WTC11 (cell line): Measurements from ENCODE around the gene SOD2. TPM values are rescaled to one million over a fixed set of nuclear protein-coding genes. Genes with fewer than 3 reads are reported as not detected.

ENCODE experiments used
- ATAC-seq: fragments of 200-7000 bp; cut with Tn5 transposase; 2 replicates; pipeline ENCODE4 v1.10.0; 2021; ENCODE audit warnings: mild to moderate bottlenecking, moderate library complexity
- CTCF ChIA-PET: fragments of 300-600 bp; sonication (Branson Sonifier 250); formaldehyde crosslinking; loops from one replicate; lab custom pipeline; 2021; ENCODE audit warnings: antibody characterized with exemption; lab: Charles Lee
- POLR2A ChIA-PET: fragments of 350-600 bp; sonication (Branson Sonifier 250); formaldehyde crosslinking; loops from one replicate; lab custom pipeline; 2021; ENCODE audit warnings: antibody characterized with exemption; lab: Charles Lee
- DNase-seq: peaks from one replicate; pipeline ENCODE4 v3.0.0; 2021; ENCODE audit warnings: low spot score
- H3K27ac Mint-ChIP-seq: 2 replicates; pipeline ENCODE4 v1.8.0; 2021; ENCODE audit warnings: mixed read lengths
- H3K27me3 Mint-ChIP-seq: 2 replicates; pipeline ENCODE4 v1.8.0; 2021; ENCODE audit warnings: low read depth, mild to moderate bottlenecking, moderate library complexity, mixed read lengths
- H3K36me3 Mint-ChIP-seq: 2 replicates; pipeline ENCODE4 v1.8.0; 2021; ENCODE audit warnings: mixed read lengths
- H3K4me1 Mint-ChIP-seq: 2 replicates; pipeline ENCODE4 v1.8.0; 2022; ENCODE audit warnings: mixed read lengths
- H3K4me3 Mint-ChIP-seq: 2 replicates; pipeline ENCODE4 v1.8.0; 2021; ENCODE audit warnings: mild to moderate bottlenecking, moderate library complexity, mixed read lengths
- H3K9me3 Mint-ChIP-seq: 2 replicates; pipeline ENCODE4 v1.8.0; 2021; ENCODE audit warnings: mixed read lengths
- ATF2 ChIP-seq: sonication (generic); formaldehyde crosslinking; IDR thresholded peaks from 2 replicates; pipeline ENCODE4 v1.8.1; 2022; ENCODE audit warnings: low read depth, missing genetic modification reagents, borderline replicate concordance
- ESRRA ChIP-seq: sonication (generic); formaldehyde crosslinking; IDR thresholded peaks from 2 replicates; pipeline ENCODE4 v1.8.1; 2022; ENCODE audit warnings: mild to moderate bottlenecking, missing genetic modification reagents, borderline replicate concordance
- HMGA2 ChIP-seq: fragments of 250-450 bp; sonication (Bioruptor Pico); IDR thresholded peaks from 2 replicates; pipeline ENCODE4 v1.4.0; 2021; ENCODE audit warnings: mild to moderate bottlenecking, moderate library complexity
- IRF2 ChIP-seq: sonication (generic); formaldehyde crosslinking; IDR thresholded peaks from 2 replicates; pipeline ENCODE4 v1.8.0; 2022; ENCODE audit warnings: low read depth, missing genetic modification reagents, borderline replicate concordance
- JUN ChIP-seq: sonication (generic); formaldehyde crosslinking; IDR thresholded peaks from 2 replicates; pipeline ENCODE4 v1.8.0; 2023; ENCODE audit warnings: mild to moderate bottlenecking, missing genetic modification reagents
- NFATC4 ChIP-seq: fragments of 250-450 bp; sonication (Bioruptor Pico); IDR thresholded peaks from 2 replicates; pipeline ENCODE4 v1.9.0; 2021; ENCODE audit warnings: mild to moderate bottlenecking
- NFE2L1 ChIP-seq: sonication (generic); formaldehyde crosslinking; IDR thresholded peaks from 2 replicates; pipeline ENCODE4 v1.8.1; 2023; ENCODE audit warnings: missing genetic modification reagents
- NFYB ChIP-seq: sonication (generic); formaldehyde crosslinking; conservative IDR thresholded peaks from 2 replicates; pipeline ENCODE4 v1.8.0; 2022; ENCODE audit warnings: low read depth, missing genetic modification reagents
- NR3C1 ChIP-seq: sonication (generic); formaldehyde crosslinking; conservative IDR thresholded peaks from 2 replicates; pipeline ENCODE4 v1.8.1; 2023; ENCODE audit warnings: low read depth, mild to moderate bottlenecking, missing genetic modification reagents
- TEAD1 ChIP-seq: sonication (generic); formaldehyde crosslinking; IDR thresholded peaks from 2 replicates; pipeline ENCODE4 v1.8.0; 2022; ENCODE audit warnings: mild to moderate bottlenecking, missing genetic modification reagents
- ZBTB21 ChIP-seq: sonication (generic); formaldehyde crosslinking; IDR thresholded peaks from 2 replicates; pipeline ENCODE4 v1.8.1; 2023; ENCODE audit warnings: mild to moderate bottlenecking, missing genetic modification reagents, borderline replicate concordance
- ZNF138 ChIP-seq: sonication (generic); formaldehyde crosslinking; conservative IDR thresholded peaks from 2 replicates; pipeline ENCODE4 v1.8.1; 2022; ENCODE audit warnings: mild to moderate bottlenecking, moderate library complexity, missing genetic modification reagents
- ZNF232 ChIP-seq: sonication (generic); formaldehyde crosslinking; IDR thresholded peaks from 2 replicates; pipeline ENCODE4 v1.8.0; 2022; ENCODE audit warnings: mild to moderate bottlenecking, missing genetic modification reagents
- total RNA-seq: library from RNA; stranded (reverse); gene quantifications from 3 replicates; pipeline ENCODE4 v1.2.3, GENCODE V29; 2021
- TF ChIP-seq, protein P1 (sequence below): sonication (generic); formaldehyde crosslinking; IDR thresholded peaks from 2 replicates; pipeline ENCODE4 v1.8.1; 2022; ENCODE audit warnings: mild to moderate bottlenecking, missing genetic modification reagents, moderate library complexity, borderline replicate concordance
- TF ChIP-seq, protein P2 (sequence below): sonication (generic); formaldehyde crosslinking; IDR thresholded peaks from 2 replicates; pipeline ENCODE4 v1.8.1; 2023; ENCODE audit warnings: mild to moderate bottlenecking, missing genetic modification reagents
- TF ChIP-seq, protein P3 (sequence below): fragments of 250-450 bp; sonication (Bioruptor Pico); conservative IDR thresholded peaks from 2 replicates; pipeline ENCODE4 v1.9.0; 2021; ENCODE audit warnings: mild to moderate bottlenecking
- TF ChIP-seq, protein P4 (sequence below): sonication (generic); formaldehyde crosslinking; conservative IDR thresholded peaks from 2 replicates; pipeline ENCODE4 v1.8.1; 2023; ENCODE audit warnings: mild to moderate bottlenecking, low read depth, missing genetic modification reagents, moderate library complexity
- TF ChIP-seq, protein P5 (sequence below): fragments of 250-450 bp; sonication (Bioruptor Pico); IDR thresholded peaks from 2 replicates; pipeline ENCODE4 v1.9.0; 2021; ENCODE audit warnings: moderate library complexity, mild to moderate bottlenecking, inconsistent platforms, borderline replicate concordance

The SOD2 gene
- total RNA-seq, 1 experiment from 2014 or later, result 82.6 TPM

GRCh38 chr6:159679091-159680077 lies 13.7 kb downstream of the SOD2 start (continued):
- TF ChIP-seq, protein P1, sequence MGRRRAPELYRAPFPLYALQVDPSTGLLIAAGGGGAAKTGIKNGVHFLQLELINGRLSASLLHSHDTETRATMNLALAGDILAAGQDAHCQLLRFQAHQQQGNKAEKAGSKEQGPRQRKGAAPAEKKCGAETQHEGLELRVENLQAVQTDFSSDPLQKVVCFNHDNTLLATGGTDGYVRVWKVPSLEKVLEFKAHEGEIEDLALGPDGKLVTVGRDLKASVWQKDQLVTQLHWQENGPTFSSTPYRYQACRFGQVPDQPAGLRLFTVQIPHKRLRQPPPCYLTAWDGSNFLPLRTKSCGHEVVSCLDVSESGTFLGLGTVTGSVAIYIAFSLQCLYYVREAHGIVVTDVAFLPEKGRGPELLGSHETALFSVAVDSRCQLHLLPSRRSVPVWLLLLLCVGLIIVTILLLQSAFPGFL, result no peak
- TF ChIP-seq, protein P2, sequence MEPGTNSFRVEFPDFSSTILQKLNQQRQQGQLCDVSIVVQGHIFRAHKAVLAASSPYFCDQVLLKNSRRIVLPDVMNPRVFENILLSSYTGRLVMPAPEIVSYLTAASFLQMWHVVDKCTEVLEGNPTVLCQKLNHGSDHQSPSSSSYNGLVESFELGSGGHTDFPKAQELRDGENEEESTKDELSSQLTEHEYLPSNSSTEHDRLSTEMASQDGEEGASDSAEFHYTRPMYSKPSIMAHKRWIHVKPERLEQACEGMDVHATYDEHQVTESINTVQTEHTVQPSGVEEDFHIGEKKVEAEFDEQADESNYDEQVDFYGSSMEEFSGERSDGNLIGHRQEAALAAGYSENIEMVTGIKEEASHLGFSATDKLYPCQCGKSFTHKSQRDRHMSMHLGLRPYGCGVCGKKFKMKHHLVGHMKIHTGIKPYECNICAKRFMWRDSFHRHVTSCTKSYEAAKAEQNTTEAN (CRISPR knock-in tag), result no peak
- TF ChIP-seq NR3C1 (CRISPR knock-in tag), result no peak

GRCh38 chr6:159678574-159678973 lies 14.5 kb downstream of the SOD2 start:
- H3K4me1 Mint-ChIP-seq, result no peaks in the 10 kb centered on the region
- POLR2A ChIA-PET, result no interaction called here
- no peaks in the 10 kb centered on the region for H3K27me3 Mint-ChIP-seq
- no peak overlapping the region for H3K4me3 Mint-ChIP-seq
- CTCF ChIA-PET, result no interaction called here
- TF ChIP-seq ESRRA (CRISPR knock-in tag), result no peak
- TF ChIP-seq NFATC4, result no peak
- TF ChIP-seq IRF2 (CRISPR knock-in tag), result no peak
- TF ChIP-seq, protein P3, sequence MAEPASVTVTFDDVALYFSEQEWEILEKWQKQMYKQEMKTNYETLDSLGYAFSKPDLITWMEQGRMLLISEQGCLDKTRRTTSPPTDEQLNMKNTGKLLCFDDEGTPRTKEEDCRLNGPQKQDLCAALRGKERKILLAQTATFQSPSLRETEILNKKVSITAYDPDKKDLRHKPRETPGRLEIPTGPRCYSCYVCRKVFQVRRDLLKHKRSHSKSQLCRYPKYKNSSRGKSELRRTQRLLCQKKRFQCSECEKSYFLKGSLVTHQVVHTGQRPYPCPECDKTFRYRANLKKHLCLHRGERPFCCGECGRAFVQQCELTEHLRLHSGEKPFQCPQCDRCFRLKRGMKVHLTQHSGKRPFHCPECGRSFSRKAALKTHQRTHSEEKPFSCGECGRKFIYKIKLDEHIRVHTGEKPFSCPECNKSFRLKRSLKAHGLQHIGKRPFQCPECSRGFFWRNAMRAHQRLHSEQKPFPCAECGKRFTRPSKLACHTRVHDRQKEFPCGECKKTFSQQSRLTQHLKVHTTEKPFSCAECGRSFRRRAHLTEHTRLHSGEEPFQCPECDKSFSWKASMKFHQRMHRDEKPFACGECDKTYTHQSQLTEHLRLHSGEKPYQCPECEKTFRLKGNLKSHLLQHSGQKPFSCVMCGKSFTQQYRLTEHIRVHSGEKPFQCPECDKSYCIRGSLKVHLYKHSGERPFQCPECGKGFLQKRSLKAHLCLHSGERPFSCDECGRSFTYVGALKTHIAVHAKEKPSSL (CRISPR knock-in tag), result no peak
- TF ChIP-seq, all 79 proteins: peak for 0
- DNase-seq (no peak), ATAC-seq (no peak)
- H3K27ac Mint-ChIP-seq, result no peak overlapping the region
- peaks cover 28% of the 10 kb centered on the region for H3K36me3 Mint-ChIP-seq
- H3K9me3 Mint-ChIP-seq, result peaks cover 4% of the 10 kb centered on the region; the same call in 1 of the 2 replicates

GRCh38 chr6:159677506-159678165 lies 15.4 kb downstream of the SOD2 start:
- Mint-ChIP-seq H3K9me3 (peaks cover 9% of the 10 kb centered on the region; the same call in 1 of the 2 replicates), H3K4me1 (no peaks in the 10 kb centered on the region), H3K4me3 (no peak overlapping the region), H3K27ac (no peak overlapping the region), H3K36me3 (peaks cover 29% of the 10 kb centered on the region), H3K27me3 (no peaks in the 10 kb centered on the region)
- POLR2A ChIA-PET, result no interaction called here
- DNase-seq, result no peak
- no peak for ATAC-seq
- CTCF ChIA-PET, result no interaction called here
- TF ChIP-seq ZNF232 (CRISPR knock-in tag), result no peak
- no peak for TF ChIP-seq ZBTB21 (CRISPR knock-in tag)
- no peak for TF ChIP-seq TEAD1 (CRISPR knock-in tag)
- no peak for TF ChIP-seq NFYB (CRISPR knock-in tag)
- TF ChIP-seq ZNF138, result no peak
- TF ChIP-seq NFE2L1 (CRISPR knock-in tag), result no peak
- TF ChIP-seq, protein P4, sequence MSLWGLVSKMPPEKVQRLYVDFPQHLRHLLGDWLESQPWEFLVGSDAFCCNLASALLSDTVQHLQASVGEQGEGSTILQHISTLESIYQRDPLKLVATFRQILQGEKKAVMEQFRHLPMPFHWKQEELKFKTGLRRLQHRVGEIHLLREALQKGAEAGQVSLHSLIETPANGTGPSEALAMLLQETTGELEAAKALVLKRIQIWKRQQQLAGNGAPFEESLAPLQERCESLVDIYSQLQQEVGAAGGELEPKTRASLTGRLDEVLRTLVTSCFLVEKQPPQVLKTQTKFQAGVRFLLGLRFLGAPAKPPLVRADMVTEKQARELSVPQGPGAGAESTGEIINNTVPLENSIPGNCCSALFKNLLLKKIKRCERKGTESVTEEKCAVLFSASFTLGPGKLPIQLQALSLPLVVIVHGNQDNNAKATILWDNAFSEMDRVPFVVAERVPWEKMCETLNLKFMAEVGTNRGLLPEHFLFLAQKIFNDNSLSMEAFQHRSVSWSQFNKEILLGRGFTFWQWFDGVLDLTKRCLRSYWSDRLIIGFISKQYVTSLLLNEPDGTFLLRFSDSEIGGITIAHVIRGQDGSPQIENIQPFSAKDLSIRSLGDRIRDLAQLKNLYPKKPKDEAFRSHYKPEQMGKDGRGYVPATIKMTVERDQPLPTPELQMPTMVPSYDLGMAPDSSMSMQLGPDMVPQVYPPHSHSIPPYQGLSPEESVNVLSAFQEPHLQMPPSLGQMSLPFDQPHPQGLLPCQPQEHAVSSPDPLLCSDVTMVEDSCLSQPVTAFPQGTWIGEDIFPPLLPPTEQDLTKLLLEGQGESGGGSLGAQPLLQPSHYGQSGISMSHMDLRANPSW (CRISPR knock-in tag), result no peak
- TF ChIP-seq, protein P5, sequence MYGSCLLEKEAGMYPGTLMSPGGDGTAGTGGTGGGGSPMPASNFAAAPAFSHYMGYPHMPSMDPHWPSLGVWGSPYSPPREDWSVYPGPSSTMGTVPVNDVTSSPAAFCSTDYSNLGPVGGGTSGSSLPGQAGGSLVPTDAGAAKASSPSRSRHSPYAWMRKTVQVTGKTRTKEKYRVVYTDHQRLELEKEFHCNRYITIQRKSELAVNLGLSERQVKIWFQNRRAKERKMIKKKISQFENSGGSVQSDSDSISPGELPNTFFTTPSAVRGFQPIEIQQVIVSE, result no peak
- TF ChIP-seq JUN (CRISPR knock-in tag), result no peak
- TF ChIP-seq ATF2, result no peak
- no peak for TF ChIP-seq HMGA2
